Left renal pelvis (tissue), 4 donors: ENCODE measurements around the gene ENO3. TPM values are rescaled to one million over a fixed set of nuclear protein-coding genes. Genes with fewer than 3 reads are reported as not detected.

Experiments
- DNase-seq, 4 donors: peaks; one replicate each; pipeline ENCODE4 v3.0.0-alpha.2; 2013; ENCODE audit warnings: low read depth in 4 of 4, low spot score in 3 of 4
- polyA plus RNA-seq, 4 donors: library from polyadenylated mRNA; unstranded; fragments of 120-200 nt; gene quantifications; one replicate each; pipeline ENCODE4 v1.2.1, GENCODE V29; 2013; ENCODE audit not compliant: insufficient read length in 4 of 4

The ENO3 gene
- polyA plus RNA-seq, 4 donors: 14.8 to 30.0 (median 18.8) TPM

GRCh38 chr17:4971826-4972225, 20.9 kb downstream of the ENO3 start:
- DNase-seq: no peak

- DNase-seq: no peak
Observed at GRCh38 chr17:4972322-4972721, 21.4 kb downstream of the ENO3 start.

- no peak for DNase-seq
Observed at GRCh38 chr17:4972752-4973151, 21.8 kb downstream of the ENO3 start.

- DNase-seq: no peak
Observed at GRCh38 chr17:4973256-4974114, 22.6 kb downstream of the ENO3 start.

GRCh38 chr17:4974115-4974670, 23.3 kb downstream of the ENO3 start:
- no peak for DNase-seq

- no peak for DNase-seq
Observed at GRCh38 chr17:4978726-4979125, 27.8 kb downstream of the ENO3 start.

GRCh38 chr17:4980644-4981216, 29.8 kb downstream of the ENO3 start:
- peak in 2 of 4 donors; percentile 58 to 65 for DNase-seq

- DNase-seq: no peak
Observed at GRCh38 chr17:4982305-4982704, 31.4 kb downstream of the ENO3 start.

- DNase-seq: no peak
Observed at GRCh38 chr17:4986403-4986802, 35.5 kb downstream of the ENO3 start.

- DNase-seq: peak in 2 of 4 donors; percentile 52 to 62
Observed at GRCh38 chr17:4986951-4987766, 36.2 kb downstream of the ENO3 start, which contains the start of gene CAMTA2. Gene CAMTA2, minus strand, starts transcription at chr17:4987675. Its CDS starts 1,453 bp downstream, at chr17:4986222.

GRCh38 chr17:4987767-4988567, 37.0 kb downstream of the ENO3 start:
- DNase-seq: no peak

- no peak for DNase-seq
Observed at GRCh38 chr17:4994081-4994595, 43.2 kb downstream of the ENO3 start.

- DNase-seq: peak; percentile 80 to 88 (median 84)
Observed at GRCh38 chr17:4997302-4998026, 46.5 kb downstream of the ENO3 start, which contains the start of the genes INCA1 and KIF1C. Gene INCA1, minus strand, starts transcription at chr17:4997522. Its CDS starts 3,085 bp downstream, at chr17:4994437. Gene KIF1C, plus strand, starts transcription at chr17:4997950. Its CDS starts 2,297 bp downstream, at chr17:5000247.

- DNase-seq: no peak
Observed at GRCh38 chr17:4998027-4998731, 47.3 kb downstream of the ENO3 start.

- no peak for DNase-seq
Observed at GRCh38 chr17:4998732-4999429, 48.0 kb downstream of the ENO3 start.

GRCh38 chr17:4999430-5000093, 48.6 kb downstream of the ENO3 start:
- DNase-seq: no peak

- DNase-seq: no peak
Observed at GRCh38 chr17:5000237-5000639, 49.3 kb downstream of the ENO3 start.
